ENCODE results near the gene EME2.

DNA sequence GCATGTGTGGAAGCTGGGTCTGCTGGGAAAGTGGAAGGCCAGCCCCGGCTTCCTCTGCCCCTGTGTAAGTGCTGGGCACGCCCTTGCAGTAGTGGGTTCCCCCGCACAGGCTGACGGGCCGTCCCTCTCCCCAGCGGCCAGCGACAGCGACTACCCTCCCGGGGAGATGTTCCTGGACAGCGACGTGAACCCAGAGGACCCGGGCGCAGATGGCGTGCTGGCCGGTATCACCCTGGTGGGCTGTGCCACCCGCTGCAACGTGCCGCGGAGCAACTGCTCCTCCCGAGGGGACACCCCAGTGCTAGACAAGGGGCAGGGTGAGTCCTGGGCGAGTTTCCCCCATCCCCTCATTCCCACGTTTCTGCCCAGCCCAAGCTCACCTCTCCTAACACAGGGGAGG is 6.8 kb upstream of the EME2 start:
- TF ChIP-seq POLR2A (IDR thresholded peaks at IDR 0.05) = no peak
- TF ChIP-seq, protein P1, sequence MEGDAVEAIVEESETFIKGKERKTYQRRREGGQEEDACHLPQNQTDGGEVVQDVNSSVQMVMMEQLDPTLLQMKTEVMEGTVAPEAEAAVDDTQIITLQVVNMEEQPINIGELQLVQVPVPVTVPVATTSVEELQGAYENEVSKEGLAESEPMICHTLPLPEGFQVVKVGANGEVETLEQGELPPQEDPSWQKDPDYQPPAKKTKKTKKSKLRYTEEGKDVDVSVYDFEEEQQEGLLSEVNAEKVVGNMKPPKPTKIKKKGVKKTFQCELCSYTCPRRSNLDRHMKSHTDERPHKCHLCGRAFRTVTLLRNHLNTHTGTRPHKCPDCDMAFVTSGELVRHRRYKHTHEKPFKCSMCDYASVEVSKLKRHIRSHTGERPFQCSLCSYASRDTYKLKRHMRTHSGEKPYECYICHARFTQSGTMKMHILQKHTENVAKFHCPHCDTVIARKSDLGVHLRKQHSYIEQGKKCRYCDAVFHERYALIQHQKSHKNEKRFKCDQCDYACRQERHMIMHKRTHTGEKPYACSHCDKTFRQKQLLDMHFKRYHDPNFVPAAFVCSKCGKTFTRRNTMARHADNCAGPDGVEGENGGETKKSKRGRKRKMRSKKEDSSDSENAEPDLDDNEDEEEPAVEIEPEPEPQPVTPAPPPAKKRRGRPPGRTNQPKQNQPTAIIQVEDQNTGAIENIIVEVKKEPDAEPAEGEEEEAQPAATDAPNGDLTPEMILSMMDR (IDR thresholded peaks at IDR 0.05) = no peak
